ENCODE data around the gene TBPL2.
A peak's percentile ranks its signal among the peaks of the same experiment; 100 is the strongest.

TBPL2 gene

GRCh38 chr14:55389330-55389729 lies 51.1 kb downstream of the TBPL2 start:
- peak; percentile 88 for ATAC-seq
- no peak for TF ChIP-seq ZNF565 (CRISPR knock-in tag; conservative IDR thresholded peaks at IDR 0.05; ENCODE audit: low read depth)
- TF ChIP-seq OSR1 (CRISPR knock-in tag; IDR thresholded peaks at IDR 0.05): no peak
- TF ChIP-seq BACH2 (CRISPR knock-in tag; IDR thresholded peaks at IDR 0.05; ENCODE audit: borderline replicate concordance): no peak
- TF ChIP-seq CSRNP3 (CRISPR knock-in tag; IDR thresholded peaks at IDR 0.05): no peak
- no peak for TF ChIP-seq ISL1 (CRISPR knock-in tag; IDR thresholded peaks at IDR 0.05)
- no peak for TF ChIP-seq TOX (CRISPR knock-in tag; IDR thresholded peaks at IDR 0.05; ENCODE audit: borderline replicate concordance)
- no peak for TF ChIP-seq ZC3H10 (CRISPR knock-in tag; IDR thresholded peaks at IDR 0.05)
- no peak for TF ChIP-seq TCF4 (CRISPR knock-in tag; IDR thresholded peaks at IDR 0.05; ENCODE audit: borderline replicate concordance)

- ATAC-seq: peak; percentile 73
- TF ChIP-seq ZC3H10 (CRISPR knock-in tag; IDR thresholded peaks at IDR 0.05): 0 out of 2 replicates have a peak, but pooled peaks have one; percentile 43
- TF ChIP-seq TOX (CRISPR knock-in tag; IDR thresholded peaks at IDR 0.05; ENCODE audit: borderline replicate concordance): peak; percentile 67; the same call in 1 of the 2 replicates
- no peak for TF ChIP-seq ZNF8 (CRISPR knock-in tag; IDR thresholded peaks at IDR 0.05)
Observed at GRCh38 chr14:55388160-55388559, 52.3 kb downstream of the TBPL2 start.

GRCh38 chr14:55387121-55387520 lies 53.3 kb downstream of the TBPL2 start:
- TF ChIP-seq ISL1 (CRISPR knock-in tag; IDR thresholded peaks at IDR 0.05): no peak
- TF ChIP-seq ESRRG (CRISPR knock-in tag; IDR thresholded peaks at IDR 0.05): no peak
- no peak for TF ChIP-seq TCF4 (CRISPR knock-in tag; IDR thresholded peaks at IDR 0.05; ENCODE audit: borderline replicate concordance)
- ATAC-seq: no peak

- ATAC-seq: no peak
- TF ChIP-seq CREB5 (CRISPR knock-in tag; IDR thresholded peaks at IDR 0.05; ENCODE audit: low read depth) (no peak), RARB (CRISPR knock-in tag; IDR thresholded peaks at IDR 0.05) (no peak), CSDC2 (CRISPR knock-in tag; IDR thresholded peaks at IDR 0.05) (no peak), TOX (CRISPR knock-in tag; IDR thresholded peaks at IDR 0.05; ENCODE audit: borderline replicate concordance) (no peak), BACH2 (CRISPR knock-in tag; IDR thresholded peaks at IDR 0.05; ENCODE audit: borderline replicate concordance) (no peak), ARNTL (CRISPR knock-in tag; IDR thresholded peaks at IDR 0.05; ENCODE audit: borderline replicate concordance, low read depth) (no peak), ISL1 (CRISPR knock-in tag; IDR thresholded peaks at IDR 0.05) (no peak), ZC3H10 (CRISPR knock-in tag; IDR thresholded peaks at IDR 0.05) (no peak), OSR1 (CRISPR knock-in tag; IDR thresholded peaks at IDR 0.05) (no peak), CSRNP3 (CRISPR knock-in tag; IDR thresholded peaks at IDR 0.05) (no peak), TCF4 (CRISPR knock-in tag; IDR thresholded peaks at IDR 0.05; ENCODE audit: borderline replicate concordance) (no peak), ZFP3 (CRISPR knock-in tag; IDR thresholded peaks at IDR 0.05) (no peak), POU6F1 (CRISPR knock-in tag; IDR thresholded peaks at IDR 0.05; ENCODE audit: borderline replicate concordance, low read depth) (no peak), ZNF565 (CRISPR knock-in tag; conservative IDR thresholded peaks at IDR 0.05; ENCODE audit: low read depth) (no peak), ZNF70 (CRISPR knock-in tag; IDR thresholded peaks at IDR 0.05) (no peak), TSHZ2 (CRISPR knock-in tag; IDR thresholded peaks at IDR 0.05) (no peak), ZNF8 (CRISPR knock-in tag; IDR thresholded peaks at IDR 0.05) (no peak)
Observed at GRCh38 chr14:55386037-55386808, 54.2 kb downstream of the TBPL2 start.

All from SK-N-SH treated with all-trans-retinoic acid at 6 μM for 48 hours (cell line).